Kidney tubule cell (primary cell): Measurements from ENCODE around the gene RAB41.
"Not testable (repeated sequence)": the region's sequence is repeated elsewhere in the genome, so short reads cannot be mapped to it uniquely, and the experiment has no call there.

Experiments
- DNase-seq: peaks from one replicate; pipeline ENCODE4 v3.0.0-alpha.2; 2018; ENCODE audit warnings: low spot score

RAB41 gene

DNA sequence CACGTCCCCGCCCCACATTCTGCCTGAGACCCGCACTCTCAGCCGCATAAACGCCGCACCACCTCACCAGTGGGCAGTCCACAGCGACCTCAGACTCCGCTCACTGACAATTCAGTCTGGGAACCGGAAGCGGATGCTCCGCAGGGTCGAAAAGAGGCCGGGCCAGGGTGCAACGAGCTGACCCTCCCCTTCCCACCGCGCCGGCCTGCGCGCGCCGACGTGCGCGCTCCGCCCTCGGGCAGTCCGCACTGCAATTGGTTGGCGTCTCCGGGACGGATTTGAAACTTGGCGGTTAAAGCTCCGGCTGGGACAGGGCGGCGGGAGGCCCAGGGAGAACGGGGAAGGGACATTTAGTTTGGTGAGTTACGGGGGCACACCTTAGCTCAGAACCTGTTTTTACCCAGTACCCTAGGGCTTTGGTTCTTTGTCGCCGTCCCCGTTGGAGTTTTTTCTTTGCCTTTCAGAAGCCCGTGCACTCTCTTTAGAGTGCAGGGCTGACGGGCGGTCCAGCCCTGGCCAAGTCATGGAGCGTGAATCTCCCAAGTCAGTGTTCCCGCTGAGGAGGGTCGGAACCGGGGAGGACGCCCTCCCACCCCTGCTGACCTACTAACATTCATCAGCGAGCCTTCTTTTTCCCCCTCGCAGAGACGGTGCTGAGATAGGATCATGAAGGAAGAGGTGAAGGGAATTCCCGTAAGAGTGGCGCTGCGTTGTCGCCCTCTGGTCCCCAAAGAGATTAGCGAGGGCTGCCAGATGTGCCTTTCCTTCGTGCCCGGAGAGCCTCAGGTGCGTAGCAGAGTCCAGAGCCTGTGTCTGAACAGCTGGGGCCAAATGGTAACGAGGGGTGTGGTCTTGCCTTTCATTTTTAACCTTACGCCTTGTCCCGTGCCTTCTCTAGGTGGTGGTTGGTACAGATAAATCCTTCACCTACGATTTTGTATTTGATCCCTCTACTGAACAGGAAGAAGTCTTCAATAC, 8.1 kb downstream of the RAB41 start, which contains the start of the genes KIF4A and PDZD11:
Gene KIF4A (plus strand): TSS at position 312 of the 978 bp plus-strand sequence. CDS start 355 bp downstream, at position 667.
Gene PDZD11 (minus strand): TSS at position 135 of the 978 bp plus-strand sequence. CDS start 586 bp downstream, outside the sequence.
- peak; percentile 86 for DNase-seq

DNA sequence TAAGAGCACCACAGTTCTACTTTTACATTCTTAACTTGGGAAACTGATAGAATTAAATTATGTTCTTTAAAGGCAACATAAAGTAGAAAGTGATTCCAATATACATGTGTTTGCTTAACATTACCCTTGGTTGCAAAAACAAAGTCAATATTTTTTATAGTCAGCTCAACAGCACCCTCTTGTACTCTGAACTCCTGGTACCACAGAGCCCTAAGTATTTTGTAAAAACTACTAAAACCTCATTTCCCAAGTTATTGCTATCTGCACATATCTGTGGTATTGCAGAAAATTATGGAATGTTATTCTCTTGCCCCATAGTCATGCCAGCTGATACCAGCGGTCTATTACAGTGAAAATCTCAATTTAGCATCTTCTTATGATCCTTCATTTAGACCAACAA, 10.8 kb downstream of the RAB41 start:
- no peak for DNase-seq

DNA sequence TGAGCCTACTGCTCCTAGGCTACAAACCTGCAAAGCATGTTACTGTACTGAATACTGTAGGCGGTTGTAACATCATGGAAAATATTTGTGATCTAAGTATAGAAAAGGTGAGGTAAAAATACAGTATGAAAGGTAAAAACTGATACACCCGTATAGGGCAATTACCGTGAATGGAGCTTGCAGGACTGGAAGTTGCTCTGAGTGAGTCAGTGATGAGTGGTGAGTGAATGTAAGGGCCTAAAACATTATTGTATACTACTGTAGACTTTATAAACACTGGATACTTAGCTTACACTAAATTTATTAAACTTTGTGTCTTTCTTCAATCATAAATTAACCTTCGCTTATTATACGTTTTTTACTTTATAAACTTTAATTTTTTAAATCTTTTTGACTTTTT, 11.6 kb downstream of the RAB41 start:
- DNase-seq, result no peak

DNA sequence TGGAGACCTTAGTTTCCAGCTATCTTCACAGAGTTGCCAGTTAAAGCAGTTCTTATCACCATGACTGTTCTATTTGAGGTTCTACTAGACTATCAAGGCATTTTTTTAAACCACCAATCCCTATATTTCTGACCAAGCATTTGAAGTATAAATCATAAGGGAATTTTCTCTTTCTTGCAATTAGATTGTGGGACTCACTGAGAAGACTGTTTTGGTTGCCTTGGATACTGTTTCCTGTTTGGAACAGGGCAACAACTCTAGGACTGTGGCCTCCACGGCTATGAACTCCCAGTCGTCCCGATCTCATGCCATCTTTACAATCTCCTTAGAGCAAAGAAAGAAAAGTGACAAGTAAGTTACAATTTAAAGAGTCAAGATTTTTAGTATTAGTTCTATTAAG, 19.7 kb downstream of the RAB41 start:
- DNase-seq, result peak; percentile 37

DNA sequence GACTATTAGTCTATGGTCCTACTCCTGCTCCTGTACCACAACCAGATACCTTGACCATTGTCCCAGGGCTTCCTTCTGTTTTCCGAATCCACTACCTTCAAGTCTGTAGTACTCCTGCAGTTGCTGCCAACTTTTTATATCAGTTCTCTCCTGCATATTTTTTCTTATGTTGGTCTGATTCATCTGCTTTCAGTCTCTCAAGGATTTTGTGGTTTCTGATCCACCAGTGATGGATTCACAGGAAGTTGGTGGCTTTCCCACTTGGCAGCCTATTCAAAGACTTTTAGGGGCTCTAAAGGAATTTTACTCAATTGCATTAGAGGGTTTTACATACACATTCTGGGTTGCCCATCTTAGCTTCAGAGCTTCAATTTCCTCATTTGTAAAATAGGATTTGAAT, 31.5 kb downstream of the RAB41 start:
- DNase-seq, result peak; percentile 23

DNA sequence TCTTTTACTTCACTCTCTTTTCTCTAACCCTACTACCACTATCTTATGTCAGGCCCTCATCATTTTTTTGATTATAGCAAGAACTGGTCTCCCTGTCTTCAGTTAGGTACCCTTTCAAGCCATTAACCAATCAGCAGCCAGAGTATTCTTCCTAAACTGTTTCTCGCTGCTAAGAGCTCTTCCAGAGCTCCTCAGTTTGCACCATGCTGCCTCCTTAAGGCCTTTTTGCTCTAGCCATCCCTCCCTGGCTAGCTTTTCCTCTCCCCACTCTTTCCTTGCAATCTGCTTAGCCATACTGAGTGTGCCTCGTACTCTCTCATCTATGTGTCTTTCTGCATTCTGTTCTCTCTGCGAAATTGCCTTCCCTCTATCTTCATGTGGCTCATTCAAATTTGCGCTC, 40.8 kb downstream of the RAB41 start:
- DNase-seq, result no peak

DNA sequence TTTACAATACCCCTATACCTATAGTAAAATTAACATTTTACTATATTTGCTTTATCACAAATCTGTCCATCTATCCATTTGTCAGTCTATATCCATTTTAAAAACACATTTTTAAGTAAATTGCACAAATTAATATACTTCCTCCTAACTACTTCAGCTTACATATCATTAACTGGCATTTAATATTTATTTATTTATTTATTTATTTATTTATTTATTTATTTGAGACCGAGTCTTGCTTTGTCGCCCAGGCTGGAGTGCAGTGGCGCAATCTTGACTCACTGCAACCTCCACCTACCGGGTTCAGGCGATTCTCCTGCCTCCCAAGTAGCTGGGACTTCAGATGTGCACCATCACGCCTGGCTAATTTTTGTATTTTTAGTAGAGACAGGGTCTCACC, 41.7 kb downstream of the RAB41 start:
- DNase-seq, result not testable (repeated sequence)

DNA sequence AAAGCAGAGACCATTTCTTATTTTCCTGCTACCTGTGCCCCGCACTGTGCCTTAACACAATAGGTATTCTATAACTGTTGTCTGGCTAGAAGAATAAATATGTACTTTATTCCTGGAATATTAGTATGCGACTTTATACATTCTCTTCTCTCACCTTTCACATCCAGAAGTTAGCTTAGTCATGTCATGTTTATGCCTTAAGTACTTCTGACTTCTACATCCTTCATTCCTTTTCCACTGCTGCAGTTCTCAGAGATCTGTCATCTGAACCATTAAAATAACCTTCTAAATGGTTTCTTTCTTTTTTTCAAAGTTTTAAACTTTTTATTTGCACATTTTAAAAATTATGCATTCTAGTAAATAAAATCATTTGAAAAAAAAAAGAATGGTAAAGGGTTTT, 42.4 kb downstream of the RAB41 start:
- DNase-seq, result no peak

DNA sequence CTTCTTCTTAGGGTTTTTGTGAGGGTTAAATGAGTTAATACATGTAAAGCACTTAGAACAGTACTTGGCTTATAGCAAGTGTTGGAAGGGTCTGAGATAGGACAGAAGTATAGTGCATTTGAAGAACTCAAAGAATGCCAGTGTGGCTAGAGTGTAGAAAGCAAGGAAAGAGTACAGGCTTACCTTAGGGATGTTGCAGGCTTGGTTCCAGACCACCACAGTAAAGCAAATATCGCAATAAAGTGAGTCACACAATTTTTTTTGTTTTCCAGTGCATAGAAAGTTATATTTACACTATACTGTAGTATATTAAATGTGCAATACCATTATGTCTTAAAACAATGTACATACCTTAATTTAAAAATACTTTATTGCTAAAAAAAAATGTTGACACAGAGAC, 49.2 kb downstream of the RAB41 start:
- no peak for DNase-seq

DNA sequence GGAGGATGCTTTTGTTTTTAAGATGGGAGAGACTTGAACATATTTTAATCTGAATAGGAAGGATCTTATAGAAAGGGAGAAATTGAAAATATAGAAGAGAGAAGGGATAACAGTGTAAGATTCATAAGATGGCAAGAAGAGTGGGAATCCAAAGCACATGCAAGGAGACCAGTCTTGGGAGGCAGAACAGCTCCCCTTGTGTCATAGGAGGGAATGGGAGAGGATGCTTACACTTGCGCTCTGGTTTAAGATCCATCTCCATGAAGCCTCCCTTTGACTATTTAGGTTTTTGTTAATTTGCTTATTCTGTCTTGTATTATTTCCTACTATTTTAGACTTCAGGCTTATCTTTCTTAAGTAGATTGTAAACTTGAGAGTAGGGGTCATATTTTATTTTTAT, 50.6 kb downstream of the RAB41 start:
- no peak for DNase-seq
